ENCODE data around the gene CNTRL. TPM values are rescaled to one million over a fixed set of nuclear protein-coding genes. Genes with fewer than 3 reads are reported as not detected.

Gene CNTRL
- total RNA-seq, 4 donors from 2014 or later, result 9.9 to 23.0 (median 15.4) TPM

DNA sequence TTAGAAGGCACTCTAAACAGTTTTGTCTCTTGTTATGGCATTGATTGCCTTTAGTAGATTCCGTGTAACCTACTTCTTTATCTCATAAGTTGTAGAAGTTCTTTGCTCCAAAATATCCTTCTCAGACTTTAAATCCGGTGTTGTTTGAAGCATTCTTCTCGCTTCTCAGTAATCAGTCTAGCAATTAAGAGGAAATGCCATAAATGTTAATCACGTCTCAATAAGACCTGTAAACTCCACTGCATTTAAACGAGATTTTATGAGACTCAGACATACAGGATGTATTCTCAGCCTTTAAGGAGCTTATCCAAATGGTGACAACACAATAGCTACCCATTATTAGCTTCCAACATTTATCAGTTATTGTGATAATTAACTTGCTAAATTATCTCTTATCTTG is 16.9 kb upstream of the CNTRL start:
- DNase-seq, result no peak
- H3K4me3 ChIP-seq (replicated peaks in 1 of 3), result no peak overlapping the region
- TF ChIP-seq, protein P1, sequence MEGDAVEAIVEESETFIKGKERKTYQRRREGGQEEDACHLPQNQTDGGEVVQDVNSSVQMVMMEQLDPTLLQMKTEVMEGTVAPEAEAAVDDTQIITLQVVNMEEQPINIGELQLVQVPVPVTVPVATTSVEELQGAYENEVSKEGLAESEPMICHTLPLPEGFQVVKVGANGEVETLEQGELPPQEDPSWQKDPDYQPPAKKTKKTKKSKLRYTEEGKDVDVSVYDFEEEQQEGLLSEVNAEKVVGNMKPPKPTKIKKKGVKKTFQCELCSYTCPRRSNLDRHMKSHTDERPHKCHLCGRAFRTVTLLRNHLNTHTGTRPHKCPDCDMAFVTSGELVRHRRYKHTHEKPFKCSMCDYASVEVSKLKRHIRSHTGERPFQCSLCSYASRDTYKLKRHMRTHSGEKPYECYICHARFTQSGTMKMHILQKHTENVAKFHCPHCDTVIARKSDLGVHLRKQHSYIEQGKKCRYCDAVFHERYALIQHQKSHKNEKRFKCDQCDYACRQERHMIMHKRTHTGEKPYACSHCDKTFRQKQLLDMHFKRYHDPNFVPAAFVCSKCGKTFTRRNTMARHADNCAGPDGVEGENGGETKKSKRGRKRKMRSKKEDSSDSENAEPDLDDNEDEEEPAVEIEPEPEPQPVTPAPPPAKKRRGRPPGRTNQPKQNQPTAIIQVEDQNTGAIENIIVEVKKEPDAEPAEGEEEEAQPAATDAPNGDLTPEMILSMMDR (IDR thresholded peaks at IDR 0.05), result no peak
- TF ChIP-seq POLR2A (IDR thresholded peaks at IDR 0.05), result no peak
- no peaks in the 10 kb centered on the region for H3K36me3 ChIP-seq
- no peaks in the 10 kb centered on the region for H3K4me1 ChIP-seq
- no peaks in the 10 kb centered on the region for H3K27me3 ChIP-seq
- no peak overlapping the region for H3K27ac ChIP-seq
- intact Hi-C loops (cut with DNase I), result no loop called here
- WGBS, 2 donors, result 87 to 88% methylated on average over 5 of the region's 5 CpGs
- no peaks in the 10 kb centered on the region for H3K9me3 ChIP-seq

DNA sequence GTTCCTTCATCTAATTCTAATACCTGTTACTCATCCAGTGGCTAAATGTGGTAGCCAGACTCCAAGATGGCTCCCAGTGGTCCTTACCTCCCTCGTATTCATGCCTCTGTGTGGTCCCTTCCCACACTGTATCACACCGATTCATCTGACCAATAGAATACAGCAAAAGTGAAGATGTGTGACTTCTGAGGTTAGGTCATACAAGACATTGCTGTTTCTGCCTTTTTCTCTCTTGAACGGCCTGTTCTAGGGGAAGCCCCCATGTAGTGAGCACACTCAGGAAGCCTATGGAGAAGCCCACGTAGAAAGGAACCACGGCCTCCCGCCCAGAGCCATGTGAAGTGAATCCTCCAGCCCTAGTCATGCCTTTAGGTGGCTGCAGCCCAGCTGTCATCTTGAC is 15.2 kb upstream of the CNTRL start:
- 87 to 93% methylated on average over 6 of the region's 6 CpGs for WGBS, 2 donors
- intact Hi-C loops (cut with DNase I), result no loop called here

DNA sequence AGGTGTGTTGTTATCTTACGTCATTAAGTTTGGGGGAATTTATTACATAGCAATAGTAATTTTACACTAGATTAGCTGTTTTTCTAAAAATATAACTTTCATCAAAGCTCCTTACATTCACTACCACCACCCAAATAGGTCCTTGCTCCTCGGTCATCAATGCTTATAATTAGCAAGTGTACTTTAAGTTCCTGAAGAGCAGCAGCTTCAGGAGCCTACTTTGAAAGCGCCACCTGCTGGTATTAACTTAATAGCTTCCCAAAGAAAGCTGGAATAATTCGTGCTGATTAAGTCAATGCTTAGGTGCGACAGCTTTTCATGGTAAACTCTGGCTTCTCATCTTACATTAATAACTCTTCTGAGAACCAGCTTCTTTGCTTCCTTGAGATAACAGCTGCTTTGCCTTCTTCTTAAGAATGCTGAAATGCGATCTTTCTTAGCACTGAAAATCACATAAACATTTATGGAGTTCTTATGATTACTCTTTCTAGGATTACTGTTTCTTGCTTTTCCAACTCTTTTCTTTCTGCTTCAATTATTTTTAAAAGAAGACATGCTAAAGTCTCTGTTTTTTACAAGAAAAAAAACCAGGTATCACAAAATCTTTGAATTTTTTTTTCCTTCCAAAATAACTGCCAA is 14.6 kb upstream of the CNTRL start:
- no peaks in the 10 kb centered on the region for H3K27me3 ChIP-seq
- WGBS, 2 donors, result 21 to 24% methylated on average over 6 of the region's 6 CpGs
- H3K4me3 ChIP-seq (replicated peaks in 1 of 3), result no peak overlapping the region
- H3K36me3 ChIP-seq, result no peaks in the 10 kb centered on the region
- intact Hi-C loops (cut with DNase I), result loop anchor here (5.0 kb wide), 1 partner anchor 303 kb away; no protein-coding TSS in a partner anchor
- no peaks in the 10 kb centered on the region for H3K4me1 ChIP-seq
- DNase-seq, result peak; percentile 19 to 23
- no peaks in the 10 kb centered on the region for H3K9me3 ChIP-seq
- TF ChIP-seq POLR2A (IDR thresholded peaks at IDR 0.05), result no peak
- TF ChIP-seq, protein P1 (IDR thresholded peaks at IDR 0.05), result peak in 5 of 6 experiments; percentile 31 to 78 (median 76)
- no peak overlapping the region for H3K27ac ChIP-seq

More for the DNA sequence above, 15.2 kb upstream of the CNTRL start:
- Histone ChIP-seq H3K27me3 (no peaks in the 10 kb centered on the region), H3K27ac (no peak overlapping the region), H3K36me3 (no peaks in the 10 kb centered on the region), H3K4me3 (replicated peaks in 1 of 3) (no peak overlapping the region), H3K4me1 (no peaks in the 10 kb centered on the region), H3K9me3 (no peaks in the 10 kb centered on the region)
- TF ChIP-seq, protein P1 (IDR thresholded peaks at IDR 0.05), result no peak
- TF ChIP-seq POLR2A (IDR thresholded peaks at IDR 0.05), result no peak
- DNase-seq, result no peak

DNA sequence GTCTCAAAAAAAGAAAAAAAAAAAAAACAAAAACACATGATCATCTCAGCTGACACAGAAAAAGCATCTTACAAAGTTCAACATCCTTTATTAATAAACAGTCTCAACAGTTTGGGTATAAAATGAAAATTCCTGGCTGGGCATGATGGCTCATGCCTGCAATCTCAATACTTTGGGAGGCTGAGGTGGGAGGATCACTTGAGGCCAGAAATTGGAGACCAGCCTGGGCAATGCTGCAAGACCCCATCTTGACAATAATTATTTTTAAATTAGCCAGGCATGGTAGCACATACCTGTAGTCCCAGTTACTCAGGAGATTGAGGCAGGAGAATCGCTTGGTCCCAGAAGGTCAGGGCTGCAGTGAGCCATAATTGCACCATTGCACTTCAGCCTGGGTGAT is 7.9 kb upstream of the CNTRL start:
- H3K27me3 ChIP-seq, result no peaks in the 10 kb centered on the region
- H3K36me3 ChIP-seq, result no peaks in the 10 kb centered on the region
- DNase-seq, result no peak
- no peaks in the 10 kb centered on the region for H3K9me3 ChIP-seq
- intact Hi-C loops (cut with DNase I), result no loop called here
- no peak for TF ChIP-seq POLR2A (IDR thresholded peaks at IDR 0.05)
- TF ChIP-seq, protein P1 (IDR thresholded peaks at IDR 0.05), result no peak
- no peak overlapping the region for H3K4me3 ChIP-seq (replicated peaks in 1 of 3)
- H3K27ac ChIP-seq, result no peak overlapping the region
- no peaks in the 10 kb centered on the region for H3K4me1 ChIP-seq
- 100% methylated on average over 1 of the region's 1 CpG for WGBS, 2 donors

DNA sequence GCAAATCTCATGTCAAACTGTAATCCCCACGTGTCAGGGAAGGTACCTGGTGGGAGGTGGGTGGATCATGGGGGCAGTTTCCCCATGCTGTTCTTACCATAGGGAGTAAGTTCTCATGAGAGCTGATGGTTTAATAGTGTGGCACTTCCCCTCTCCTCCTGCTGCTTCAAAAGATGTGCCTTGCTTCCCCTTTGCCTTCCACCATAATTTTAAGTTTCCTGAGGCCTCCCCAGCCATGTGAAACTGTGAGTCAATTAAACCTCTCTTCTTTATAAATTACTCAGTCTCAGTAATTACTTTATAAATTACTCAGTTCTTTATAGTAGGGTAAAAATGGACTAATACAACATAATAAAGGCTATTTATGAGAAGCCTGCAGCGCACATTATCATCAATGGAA is 7.1 kb upstream of the CNTRL start:
- no peak for DNase-seq
- TF ChIP-seq, protein P1 (IDR thresholded peaks at IDR 0.05), result no peak
- TF ChIP-seq POLR2A (IDR thresholded peaks at IDR 0.05), result no peak
- Histone ChIP-seq H3K27me3 (no peaks in the 10 kb centered on the region), H3K4me3 (replicated peaks in 1 of 3) (no peak overlapping the region), H3K36me3 (no peaks in the 10 kb centered on the region), H3K27ac (no peak overlapping the region), H3K4me1 (no peaks in the 10 kb centered on the region), H3K9me3 (no peaks in the 10 kb centered on the region)
- intact Hi-C loops (cut with DNase I), result no loop called here
- WGBS, 2 donors, result 74 to 76% methylated on average over 2 of the region's 2 CpGs

Data from thyroid gland (tissue), 4 donors.